H1 (cell line): ENCODE results near the gene DGKD. TPM values are rescaled to one million over a fixed set of nuclear protein-coding genes. Genes with fewer than 3 reads are reported as not detected.

Experiments
- CTCF ChIA-PET: fragments of 300-600 bp; sonication (Branson Sonifier 250); formaldehyde crosslinking; loops from one replicate; lab custom pipeline; 2021; ENCODE audit not compliant: partially characterized antibody; lab: Charles Lee
- POLR2A ChIA-PET: fragments of 300-600 bp; sonication (Branson Sonifier 250); formaldehyde crosslinking; loops from one replicate; lab custom pipeline; 2021; ENCODE audit warnings: inconsistent platforms; ENCODE audit not compliant: partially characterized antibody; lab: Charles Lee
- DNase-seq, 2 experiments: peaks; one replicate each; pipeline versions ENCODE4 v3.0.0 to v3.0.0-alpha.2; 2010 to 2022; ENCODE audit warnings: low spot score in 2 of 2, low read depth in 1 of 2, mixed read lengths in 1 of 2
- FAIRE-seq: peaks from 2 replicates; lab custom pipeline; 2011; peaks lifted over from hg19 to GRCh38; lab: Jason Lieb, UNC
- H2AFZ ChIP-seq: 2 replicates; pipeline ENCODE4 v1.8.1; 2012; ENCODE audit warnings: low read length, inconsistent platforms
- H2AK5ac ChIP-seq: 2 replicates; pipeline ENCODE4 v1.6.1; 2013; ENCODE audit warnings: low read depth, low read length
- H2BK120ac ChIP-seq: replicated peaks from 2 replicates; pipeline ENCODE3; 2013; ENCODE audit warnings: low read depth, low read length, inconsistent platforms
- H2BK12ac ChIP-seq: 2 replicates; pipeline ENCODE4 v1.6.1; 2013; ENCODE audit warnings: low read depth, low read length
- H2BK15ac ChIP-seq: 2 replicates; pipeline ENCODE4 v1.6.1; 2013; ENCODE audit warnings: low read length
- H2BK20ac ChIP-seq: 2 replicates; pipeline ENCODE4 v1.6.1; 2013; ENCODE audit warnings: low read length
- H2BK5ac ChIP-seq: 2 replicates; pipeline ENCODE4 v1.6.1; 2013; ENCODE audit warnings: low read depth, low read length
- H3K14ac ChIP-seq: 2 replicates; pipeline ENCODE4 v1.6.1; 2013; ENCODE audit warnings: inconsistent platforms; ENCODE audit not compliant: insufficient read length
- H3K18ac ChIP-seq: 2 replicates; pipeline ENCODE4 v1.6.1; 2013; ENCODE audit warnings: low read length; ENCODE audit errors: extremely low read depth
- H3K23ac ChIP-seq: 2 replicates; pipeline ENCODE4 v1.6.1; 2013; ENCODE audit warnings: inconsistent platforms; ENCODE audit not compliant: insufficient read length
- H3K23me2 ChIP-seq: 2 replicates; pipeline ENCODE4 v1.6.1; 2013; ENCODE audit warnings: low read depth, low read length
- H3K27ac ChIP-seq: 2 replicates; pipeline ENCODE4 v1.6.1; 2011; ENCODE audit warnings: low read depth, low read length, inconsistent platforms
- H3K27me3 ChIP-seq, 4 experiments: replicated peaks in 1 of 4; 1 replicate in 1 of 4; 2 replicates in 3 of 4; pipeline versions ENCODE4 v1.6.1 to v1.8.1; 2011 to 2013; ENCODE audit warnings: low read length in 3 of 4, mild to moderate bottlenecking in 3 of 4, inconsistent platforms in 2 of 4, mixed read lengths in 2 of 4, moderate library complexity in 1 of 4; ENCODE audit not compliant: control insufficient read depth in 3 of 4, insufficient read depth in 3 of 4; ENCODE audit errors: extremely low read depth in 1 of 4
- H3K36me3 ChIP-seq, 4 experiments: 2 replicates each; pipeline versions ENCODE4 v1.6.1 to v1.8.1; 2011 to 2013; ENCODE audit warnings: mild to moderate bottlenecking in 4 of 4, low read length in 3 of 4, moderate library complexity in 2 of 4, control low read depth in 1 of 4, inconsistent platforms in 1 of 4; ENCODE audit not compliant: insufficient read depth in 4 of 4, control insufficient read depth in 2 of 4
- H3K4ac ChIP-seq: replicated peaks from 2 replicates; pipeline ENCODE3; 2013; ENCODE audit warnings: low read length, low read depth, mixed read lengths, inconsistent platforms; ENCODE audit not compliant: insufficient read length
- H3K4me1 ChIP-seq, 4 experiments: replicated peaks in 1 of 4; 1 replicate in 1 of 4; 2 replicates in 3 of 4; pipeline versions ENCODE4 v1.6.1 to v1.8.1; 2011 to 2013; ENCODE audit warnings: low read length in 3 of 4, inconsistent platforms in 2 of 4, mixed read lengths in 1 of 4; ENCODE audit not compliant: insufficient read depth in 4 of 4, control insufficient read depth in 3 of 4
- H3K4me2 ChIP-seq, 2 experiments: 2 replicates each; pipeline versions ENCODE4 v1.6.1 to v1.8.1; 2011 to 2013; ENCODE audit warnings: low read depth in 2 of 2, low read length in 2 of 2, control low read depth in 1 of 2, inconsistent platforms in 1 of 2, mild to moderate bottlenecking in 1 of 2; ENCODE audit not compliant: insufficient read depth in 1 of 2
- H3K4me3 ChIP-seq, 4 experiments: fragments of 200-600, 300-600 bp in 1 of 4; sonication (generic), shearing (Covaris generic), sonication (Bioruptor Twin) in 1 of 4; 2 replicates each; pipeline versions ENCODE4 v1.5.1 to v1.8.1; 2011 to 2016; ENCODE audit warnings: low read length in 4 of 4, low read depth in 3 of 4, control low read depth in 2 of 4, inconsistent platforms in 2 of 4, mild to moderate bottlenecking in 2 of 4, mixed read lengths in 1 of 4, moderate library complexity in 1 of 4; ENCODE audit not compliant: insufficient read depth in 2 of 4; ENCODE audit errors: extremely low read depth in 1 of 4
- H3K56ac ChIP-seq: replicated peaks from 2 replicates; pipeline ENCODE3; 2013; ENCODE audit warnings: low read depth, mild to moderate bottlenecking, mixed read lengths, low read length, inconsistent platforms; ENCODE audit not compliant: insufficient read length
- H3K79me1 ChIP-seq: 2 replicates; pipeline ENCODE4 v1.6.1; 2013; ENCODE audit warnings: low read depth, low read length, control low read depth
- H3K79me2 ChIP-seq, 2 experiments: 2 replicates each; pipeline versions ENCODE4 v1.6.1 to v1.8.1; 2012 to 2013; ENCODE audit warnings: low read length in 2 of 2, mild to moderate bottlenecking in 2 of 2, inconsistent platforms in 1 of 2; ENCODE audit not compliant: insufficient read depth in 2 of 2, control insufficient read depth in 1 of 2
- H3K9ac ChIP-seq, 4 experiments: replicated peaks in 1 of 4; 1 replicate in 1 of 4; 2 replicates in 3 of 4; pipeline versions ENCODE4 v1.6.1 to v1.8.1; 2011 to 2013; ENCODE audit warnings: low read depth in 3 of 4, low read length in 3 of 4, control low read depth in 2 of 4, mild to moderate bottlenecking in 2 of 4, moderate library complexity in 2 of 4, inconsistent platforms in 1 of 4; ENCODE audit errors: extremely low read depth in 1 of 4
- H3K9me3 ChIP-seq, 2 experiments: 2 replicates each; pipeline versions ENCODE4 v1.6.1 to v1.8.1; 2012 to 2013; ENCODE audit warnings: mild to moderate bottlenecking in 2 of 2, moderate library complexity in 2 of 2, control low read depth in 1 of 2, inconsistent platforms in 1 of 2, low read depth in 1 of 2, low read length in 1 of 2, mixed read lengths in 1 of 2; ENCODE audit not compliant: insufficient read depth in 2 of 2
- H4K20me1 ChIP-seq, 2 experiments: replicated peaks in 1 of 2; 2 replicates each; pipeline versions ENCODE3 to v1.8.1; 2011 to 2013; ENCODE audit warnings: inconsistent platforms in 2 of 2, low read length in 2 of 2, mild to moderate bottlenecking in 1 of 2; ENCODE audit not compliant: insufficient read depth in 2 of 2, control insufficient read depth in 1 of 2
- H4K5ac ChIP-seq: 2 replicates; pipeline ENCODE4 v1.6.1; 2013; ENCODE audit warnings: low read length, low read depth, mixed read lengths, inconsistent platforms; ENCODE audit not compliant: insufficient read length
- H4K8ac ChIP-seq: 2 replicates; pipeline ENCODE4 v1.8.0; 2013; ENCODE audit warnings: mild to moderate bottlenecking, moderate library complexity, low read length, inconsistent platforms; ENCODE audit not compliant: insufficient read depth; ENCODE audit errors: extremely low read depth
- H4K91ac ChIP-seq: replicated peaks from 2 replicates; pipeline ENCODE3; 2013; ENCODE audit warnings: low read length, mixed read lengths, inconsistent platforms; ENCODE audit not compliant: insufficient read length
- RBBP5 ChIP-seq: IDR thresholded peaks from 2 replicates; pipeline ENCODE4 v1.7.1; 2012; ENCODE audit warnings: low read depth, mild to moderate bottlenecking, inconsistent platforms, low read length, moderate library complexity, borderline replicate concordance
- SIRT6 ChIP-seq: IDR thresholded peaks from one replicate; pipeline ENCODE4 v1.7.1; 2012; ENCODE audit warnings: low read length, inconsistent platforms
- WGBS, 2 experiments: shearing (Covaris generic) in 1 of 2; methylation state at CpG; one replicate each; pipeline versions ENCODE4 v1.1.6 to v1.1.7; 2013 to 2015; ENCODE audit warnings: low lambda C conversion rate in 2 of 2, mixed read lengths in 2 of 2, inconsistent platforms in 1 of 2, low coverage in 1 of 2, missing lambda C conversion rate in 1 of 2; ENCODE audit not compliant: insufficient replicate concordance in 2 of 2, insufficient coverage in 1 of 2, insufficient read length in 1 of 2; ENCODE audit errors: extremely low coverage in 1 of 2, missing lambda C conversion rate in 1 of 2; 5-methylcytosine and 5-hydroxymethylcytosine counted together
- polyA plus RNA-seq, 7 experiments: library from polyadenylated mRNA; depleted of rRNA in 3 of 7; stranded (reverse) in 5 of 7; unstranded in 2 of 7; fragments of >200 nt in 5 of 7; fragments of 200-250 nt in 2 of 7; gene quantifications; 1 replicate in 5 of 7; 2 replicates in 1 of 7; 4 replicates in 1 of 7; pipeline versions ENCODE4 v1.2.1 to v1.2.3, GENCODE V29; 2011 to 2013; ENCODE audit warnings: missing spikeins in 2 of 7, mixed read lengths in 2 of 7
- total RNA-seq: library from RNA; stranded (reverse); fragmentation: NEBNext Ultra II Directional; extraction: Animal tissue kit (Norgen Biotek cat#: 25700); gene quantifications from 2 replicates; pipeline ENCODE4 v1.2.1, GENCODE V29; 2021

The DGKD gene
- total and polyA plus RNA-seq, 2 of the 8 experiments (the other 6 are each of a cell fraction or from before 2014, with no cell fraction given), result 7.7 to 30.9 TPM

- no peak overlapping the region for H2AK5ac ChIP-seq
- no peaks in the 10 kb centered on the region for H4K20me1 ChIP-seq
- no peak overlapping the region for H4K5ac ChIP-seq
- H3K9ac ChIP-seq, result no peak overlapping the region
- H3K18ac ChIP-seq, result no peak overlapping the region
- no peak overlapping the region for H2AFZ ChIP-seq
- H3K23ac ChIP-seq, result no peak overlapping the region
- peaks cover 0 to 6% (median 3%) of the 10 kb centered on the region in 4 experiments; a peak in 3 of 8 replicates for H3K36me3 ChIP-seq
- no peak overlapping the region for H3K4me3 ChIP-seq
- TF ChIP-seq SIRT6, result no peak
- no peak for TF ChIP-seq RBBP5
- TF ChIP-seq, all 59 proteins: peak for 0
- CTCF ChIA-PET, result interaction anchor here (1.3 to 3.5 kb wide), 4 partner anchors 12 to 381 kb away, joined by 3 to 35 read pairs (median 10); no protein-coding TSS in a partner anchor
- Histone ChIP-seq H3K9me3 (no peaks in the 10 kb centered on the region), H3K27me3 (no peaks in the 10 kb centered on the region), H4K8ac (no peak overlapping the region), H2BK20ac (no peak overlapping the region), H3K4me2 (no peak overlapping the region), H3K79me1 (no peaks in the 10 kb centered on the region), H3K56ac (no peak overlapping the region), H3K4me1 (no peaks in the 10 kb centered on the region; a peak in 1 of 7 replicates), H2BK12ac (no peak overlapping the region), H3K14ac (no peak overlapping the region), H3K4ac (no peak overlapping the region), H3K79me2 (no peaks in the 10 kb centered on the region), H3K23me2 (no peaks in the 10 kb centered on the region), H3K27ac (no peak overlapping the region), H2BK120ac (no peak overlapping the region), H4K91ac (no peak overlapping the region), H2BK5ac (no peak overlapping the region), H2BK15ac (no peak overlapping the region)
- FAIRE-seq, result no peak
- POLR2A ChIA-PET, result no interaction called here
- WGBS, 2 experiments, result 92% methylated on average over 30 of the region's 33 CpGs; no CpG with 5 or more reads in 1 of the 2 experiments
- DNase-seq, result no peak
These were observed 95.9 kb downstream of the DGKD start for GRCh38 chr2:233449921-233450863.
